ENCODE results near the gene PNMA1. TPM values are rescaled to one million over a fixed set of nuclear protein-coding genes. Genes with fewer than 3 reads are reported as not detected.

PNMA1 gene, protein sequence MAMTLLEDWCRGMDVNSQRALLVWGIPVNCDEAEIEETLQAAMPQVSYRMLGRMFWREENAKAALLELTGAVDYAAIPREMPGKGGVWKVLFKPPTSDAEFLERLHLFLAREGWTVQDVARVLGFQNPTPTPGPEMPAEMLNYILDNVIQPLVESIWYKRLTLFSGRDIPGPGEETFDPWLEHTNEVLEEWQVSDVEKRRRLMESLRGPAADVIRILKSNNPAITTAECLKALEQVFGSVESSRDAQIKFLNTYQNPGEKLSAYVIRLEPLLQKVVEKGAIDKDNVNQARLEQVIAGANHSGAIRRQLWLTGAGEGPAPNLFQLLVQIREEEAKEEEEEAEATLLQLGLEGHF
- 46.1 TPM for total RNA-seq

DNA sequence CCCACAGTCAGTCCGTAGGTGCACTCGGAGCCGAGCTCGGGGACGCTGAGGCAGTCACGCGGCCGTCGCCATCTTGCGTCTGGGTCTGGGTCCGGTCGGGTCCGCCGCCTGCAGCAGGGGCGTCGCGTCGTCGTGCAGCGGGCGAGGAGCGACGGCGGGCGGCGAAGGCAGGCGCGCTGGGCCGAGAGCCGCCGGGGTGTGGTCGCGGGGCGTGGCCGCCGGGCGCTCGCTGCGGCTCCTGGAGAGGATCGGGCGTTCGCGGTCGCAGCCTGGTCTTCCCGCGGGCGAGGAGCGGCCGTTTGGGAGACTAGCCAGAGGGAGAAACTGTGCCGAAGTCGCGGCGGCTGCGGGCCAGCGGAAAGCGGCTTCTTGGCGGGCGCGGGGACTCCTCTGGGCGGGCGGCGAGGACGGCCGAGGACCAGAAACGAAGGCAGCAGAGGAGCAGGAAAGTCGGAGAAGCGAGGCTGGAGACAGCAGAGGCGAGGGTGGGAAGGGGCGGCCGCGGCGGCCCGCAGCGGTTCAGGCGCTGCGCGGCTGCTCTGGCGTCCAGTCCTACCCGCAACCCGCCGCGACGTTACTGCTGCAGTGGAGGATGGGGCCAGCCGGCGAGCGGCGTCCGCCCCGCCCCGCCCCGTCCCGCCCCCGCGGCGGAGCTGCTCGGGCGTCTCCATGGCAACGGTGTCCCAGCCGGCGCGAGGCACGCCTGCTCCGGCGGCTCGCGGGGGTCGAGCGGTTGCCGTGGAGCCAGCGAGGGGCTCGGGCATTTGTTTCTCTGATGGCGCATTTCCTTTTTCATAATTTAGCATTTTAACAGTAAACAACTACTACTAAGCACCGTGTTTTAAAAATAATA, at the start of gene PNMA1:
Gene PNMA1 (minus strand): TSS at position 582 of the 853 bp plus-strand sequence. CDS start 745 bp downstream, outside the sequence.
- ATAC-seq (peak; percentile 87), DNase-seq (ENCODE audit: low spot score) (peak; percentile 94)
- intact Hi-C loops (cut with DNase I) = no loop called here

DNA sequence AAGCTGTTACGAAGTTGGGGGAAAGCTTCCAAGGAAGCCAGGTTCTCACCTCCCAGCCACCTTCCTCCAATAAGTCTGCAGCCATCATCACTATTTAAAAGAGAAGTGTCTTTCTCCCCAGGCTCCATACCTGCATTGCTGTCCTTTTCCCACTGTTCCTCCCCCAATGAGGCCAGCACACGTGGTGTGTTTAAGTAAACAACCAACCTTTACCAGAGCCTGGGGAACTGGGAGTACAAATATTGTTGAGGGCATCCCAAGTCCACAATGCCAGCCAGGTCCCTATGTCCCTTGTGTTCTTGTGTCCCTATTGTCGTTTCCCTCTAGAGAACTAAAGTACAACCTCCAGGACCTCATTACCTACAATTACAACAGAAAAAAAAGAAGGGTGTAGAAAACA, 49.2 kb upstream of the PNMA1 start:
- intact Hi-C loops (cut with DNase I) = no loop called here
- ATAC-seq (no peak), DNase-seq (ENCODE audit: low spot score) (no peak)

DNA sequence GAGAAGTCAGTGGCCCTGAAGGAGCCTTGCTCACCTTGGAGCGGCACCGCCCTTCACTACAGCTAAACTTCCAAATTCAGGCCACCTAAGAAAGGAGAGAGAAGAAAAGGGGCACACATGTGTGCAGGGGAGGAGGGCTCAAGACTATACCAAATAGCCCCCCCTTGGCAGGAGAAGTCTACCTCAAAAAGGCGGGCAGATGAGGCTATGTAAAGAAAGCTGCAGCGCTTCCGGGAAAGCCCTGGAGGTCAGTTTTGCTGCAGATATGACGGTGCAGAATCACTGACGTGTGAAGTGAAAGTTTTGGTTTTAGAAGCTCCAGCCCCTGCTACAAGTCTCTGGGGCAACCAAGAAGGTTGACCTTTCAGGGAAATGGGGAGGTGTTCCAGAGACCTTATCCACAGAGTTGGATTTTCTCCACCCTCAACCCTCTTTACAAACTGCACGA, 48.2 kb upstream of the PNMA1 start:
- intact Hi-C loops (cut with DNase I) = no loop called here
- DNase-seq (ENCODE audit: low spot score) (no peak), ATAC-seq (no peak)

DNA sequence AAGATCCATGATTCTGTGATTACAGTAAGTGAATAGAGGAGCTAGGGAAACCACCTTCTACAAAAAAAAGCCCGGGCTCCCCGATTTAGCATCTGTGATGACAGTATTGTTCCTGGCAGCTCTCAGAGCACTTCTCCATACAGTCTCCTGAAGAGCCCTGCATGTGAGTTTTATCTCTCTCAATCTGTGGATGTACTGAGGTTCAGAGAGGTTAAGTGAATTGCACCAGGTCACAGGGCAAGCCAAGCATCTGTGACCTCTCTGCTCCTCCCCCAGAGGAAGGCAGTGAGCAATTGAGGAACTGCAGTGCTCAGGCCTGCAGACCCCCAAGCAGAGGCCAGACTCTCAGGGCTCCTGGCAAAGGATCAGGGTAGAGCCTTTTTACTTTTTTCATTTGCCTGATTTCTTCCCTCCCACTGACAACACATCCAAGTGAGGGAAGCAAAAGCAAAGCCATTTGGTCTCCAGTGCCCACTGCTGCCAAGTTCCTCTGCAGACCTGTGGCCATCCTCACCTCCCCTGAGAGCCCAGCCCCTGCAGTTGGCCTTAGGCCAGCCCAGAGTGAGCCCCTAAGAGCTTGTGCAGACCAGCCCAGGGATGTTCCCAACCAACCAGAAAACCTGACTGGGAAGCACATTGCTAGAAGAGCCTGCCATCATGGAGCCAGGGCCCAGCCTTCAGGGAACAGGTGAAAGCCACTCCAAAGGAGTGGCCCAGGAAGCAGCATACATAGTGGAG, 47.6 kb upstream of the PNMA1 start:
- intact Hi-C loops (cut with DNase I) = no loop called here
- DNase-seq (ENCODE audit: low spot score) = no peak

DNA sequence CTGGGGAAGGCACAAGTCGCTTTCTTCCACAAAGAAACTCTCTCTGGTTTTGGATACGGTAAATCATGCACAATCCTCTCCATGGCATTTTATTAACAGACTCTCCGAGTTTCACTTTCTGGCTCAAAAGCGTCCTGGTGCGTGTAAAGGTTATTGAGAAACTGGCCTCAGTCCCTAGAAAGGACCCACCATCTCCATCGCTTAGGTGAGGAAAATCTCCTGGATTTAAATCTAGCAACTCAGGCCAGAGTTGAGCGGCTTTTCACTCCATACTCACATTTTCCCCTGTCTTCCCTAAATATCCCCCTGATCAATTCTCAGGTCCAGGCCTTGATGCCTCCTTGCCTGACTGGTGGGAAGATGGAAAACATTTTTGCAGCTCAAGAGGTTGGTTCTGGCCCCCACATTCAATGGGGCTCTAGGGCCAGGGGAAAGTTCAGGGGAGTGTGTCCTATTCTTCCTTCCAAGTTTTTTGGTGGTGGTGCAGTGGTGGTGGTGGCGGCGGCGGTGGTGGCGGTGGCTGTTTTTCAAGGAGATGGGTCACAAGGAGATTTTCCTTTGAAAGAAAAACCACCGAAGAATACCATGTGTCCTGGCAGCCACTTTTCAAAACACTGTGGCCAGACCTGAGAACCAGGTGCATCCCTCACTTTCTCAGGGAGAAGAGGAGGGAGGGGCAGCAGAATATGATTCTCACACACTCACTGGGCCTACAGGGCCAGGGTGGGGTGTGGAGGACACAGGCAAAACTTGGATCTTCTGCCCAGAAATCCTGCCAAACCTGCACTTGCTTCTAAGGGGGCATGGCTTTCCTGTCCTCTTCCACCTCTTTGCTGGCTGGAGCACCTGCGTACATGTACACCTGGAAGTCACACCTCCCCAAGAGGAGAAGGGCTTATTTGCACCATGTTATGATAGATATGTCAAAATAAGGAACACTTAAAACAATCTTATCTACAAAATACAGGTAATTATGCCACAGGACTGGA, 46.7 kb upstream of the PNMA1 start:
- DNase-seq (ENCODE audit: low spot score) = no peak
- intact Hi-C loops (cut with DNase I) = no loop called here
- ATAC-seq = no peak

More for the DNA sequence above, 47.6 kb upstream of the PNMA1 start:
- no peak for ATAC-seq

DNA sequence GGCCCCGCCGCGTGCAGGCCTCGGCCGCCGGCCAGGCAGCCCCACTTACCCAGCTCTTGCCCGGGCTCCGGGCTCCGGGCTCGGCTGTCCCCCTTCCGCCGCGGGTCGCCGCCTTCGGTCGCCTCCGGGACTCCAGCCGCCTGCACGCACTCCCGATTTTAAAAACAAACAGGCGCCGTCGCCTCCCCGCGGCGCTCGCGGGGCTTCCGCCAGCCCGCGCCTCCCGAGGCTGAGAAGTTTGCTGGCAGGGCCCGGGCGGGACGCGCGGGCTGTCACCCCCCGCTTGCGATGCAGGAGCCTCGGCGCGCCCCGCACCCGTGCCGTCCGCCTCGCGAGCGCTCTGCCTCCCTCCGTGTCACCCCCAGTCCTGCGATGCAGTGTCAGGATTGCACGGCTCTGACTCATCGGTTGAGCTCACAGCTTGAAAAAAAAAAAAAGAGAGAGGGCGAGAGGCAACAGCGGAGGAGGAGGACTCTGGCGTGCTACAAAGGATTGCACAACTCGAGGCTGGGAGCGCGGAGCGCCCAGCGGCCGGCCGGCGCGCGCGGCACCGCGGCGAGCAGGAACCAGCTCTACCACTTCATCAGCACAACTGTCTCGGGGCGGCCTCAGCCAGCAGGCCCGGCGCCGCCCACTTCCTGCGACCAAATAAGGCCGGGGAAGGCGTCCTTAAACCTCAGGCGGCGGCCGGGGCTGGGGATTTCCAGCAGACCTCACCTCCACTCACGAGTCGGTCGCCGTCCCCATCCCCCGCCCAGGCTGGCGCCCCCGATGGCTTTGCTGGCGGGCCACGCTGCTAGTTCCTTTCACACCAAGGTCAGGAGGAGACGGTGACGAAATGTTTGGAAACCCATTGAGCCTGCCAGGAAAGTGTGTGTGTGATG, 45.8 kb upstream of the PNMA1 start:
- ATAC-seq = peak; percentile 89
- DNase-seq (ENCODE audit: low spot score) = peak; percentile 97
- intact Hi-C loops (cut with DNase I) = no loop called here

DNA sequence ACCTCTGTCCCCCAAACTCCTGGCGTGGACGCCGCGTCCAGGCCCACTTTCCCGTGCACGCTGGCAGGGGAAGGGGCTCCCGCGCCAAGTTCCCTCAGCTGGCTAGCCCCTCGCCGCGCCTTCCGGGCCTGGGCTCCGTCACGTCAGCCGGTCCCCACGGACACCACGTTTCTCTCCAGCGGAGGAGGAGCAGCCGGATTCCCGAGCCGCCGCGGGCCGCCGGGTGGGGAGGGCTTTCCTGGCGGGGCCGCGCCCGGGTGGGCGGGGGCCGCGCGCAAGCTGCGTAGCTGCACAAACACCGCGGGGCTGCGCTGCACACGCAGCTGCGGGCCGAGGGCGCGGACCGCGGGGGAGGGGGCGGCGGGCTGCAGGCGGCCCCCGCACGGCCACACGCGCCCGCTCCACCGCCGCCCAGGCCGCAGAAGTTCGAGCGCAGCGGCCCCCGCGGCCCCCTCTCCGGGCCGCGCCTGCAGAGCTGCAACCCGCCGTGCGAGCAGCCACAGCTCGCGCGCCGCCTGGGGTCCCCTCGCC, 45.1 kb upstream of the PNMA1 start:
- DNase-seq (ENCODE audit: low spot score) (peak; percentile 89), ATAC-seq (peak; percentile 11)
- intact Hi-C loops (cut with DNase I) = no loop called here

DNA sequence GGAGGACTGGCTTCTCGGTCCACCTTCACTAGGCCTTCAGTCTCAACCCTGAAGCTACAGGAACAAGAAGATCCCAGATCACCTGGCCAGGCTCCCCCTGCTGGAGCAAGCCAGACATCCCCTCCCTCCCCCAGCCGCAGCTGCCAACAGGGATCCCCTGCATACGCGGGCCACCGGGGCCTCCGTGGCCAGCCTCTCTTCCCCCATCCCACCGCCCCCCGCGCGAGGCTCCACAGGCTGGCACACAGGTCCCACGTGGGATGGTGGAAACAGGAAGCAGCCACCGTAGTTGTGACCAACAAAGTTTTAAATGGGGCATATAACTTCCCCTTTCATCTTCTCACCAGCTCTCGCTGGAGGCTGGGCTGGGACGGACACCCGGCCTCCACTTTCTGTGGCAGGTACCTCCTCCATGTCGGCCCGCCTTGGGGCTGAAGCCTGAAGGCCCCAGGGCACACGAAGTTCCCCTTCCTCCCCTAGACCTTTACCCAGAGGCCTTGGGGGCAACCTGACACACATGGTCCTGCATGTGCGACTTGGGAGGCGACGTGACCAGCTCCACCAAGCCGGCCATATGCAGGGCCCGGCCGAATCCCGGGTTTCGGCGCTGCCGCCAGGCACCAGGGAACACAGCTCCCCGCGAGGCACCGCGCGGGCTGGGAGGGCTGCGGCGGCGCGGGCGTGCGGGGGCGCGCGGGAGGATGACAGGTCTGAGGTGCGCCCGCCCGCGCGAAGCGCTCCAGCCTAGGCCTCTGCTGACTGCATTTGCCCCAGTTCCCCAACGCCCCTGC, 44.4 kb upstream of the PNMA1 start:
- peak; percentile 82 for DNase-seq (ENCODE audit: low spot score)
- intact Hi-C loops (cut with DNase I) = no loop called here
- ATAC-seq = no peak

DNA sequence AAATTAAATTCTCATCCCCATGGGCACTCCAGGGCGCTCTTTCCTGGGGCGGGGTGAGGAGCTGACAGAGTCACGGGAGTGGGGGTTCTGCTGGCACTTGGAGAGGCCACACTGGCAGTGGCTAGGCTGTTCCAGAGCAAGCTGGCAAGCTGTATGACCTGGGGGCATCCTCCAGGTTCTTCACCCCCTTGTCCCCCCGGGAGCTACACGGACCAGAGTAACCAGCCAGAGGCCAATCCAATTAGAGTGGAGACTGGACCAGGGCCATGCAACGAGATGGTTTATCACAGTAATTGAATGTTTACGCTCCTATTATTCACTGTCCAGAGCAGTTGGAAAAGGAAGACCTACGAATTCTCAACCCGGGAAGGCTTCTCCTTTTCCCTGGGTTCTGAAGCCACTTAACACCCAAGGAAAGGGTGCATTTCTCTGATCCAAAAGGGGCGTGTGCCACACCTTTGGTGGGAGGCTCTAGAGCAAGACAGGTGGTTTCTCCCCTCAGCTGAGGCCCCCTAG, 43.8 kb upstream of the PNMA1 start:
- DNase-seq (ENCODE audit: low spot score) = no peak
- no peak for ATAC-seq
- intact Hi-C loops (cut with DNase I) = no loop called here

DNA sequence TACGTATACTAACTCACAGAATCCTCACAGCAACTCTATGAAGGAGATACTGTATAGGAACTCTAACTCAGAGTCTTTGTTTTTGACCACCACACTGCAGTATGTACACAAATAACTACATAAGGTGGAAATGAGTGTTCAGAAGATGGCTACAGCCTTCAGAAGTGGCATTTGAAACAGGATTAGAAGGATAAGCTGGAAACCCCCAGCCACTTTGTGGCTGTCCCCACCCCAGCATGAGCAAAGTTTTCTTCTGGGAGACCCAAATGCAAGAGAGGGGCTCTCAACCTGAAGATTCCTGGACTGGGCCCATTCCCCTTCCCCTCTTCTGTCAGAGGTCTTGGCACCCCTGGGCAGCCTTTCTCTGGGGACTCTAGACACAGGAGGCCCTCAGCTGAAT, 43.2 kb upstream of the PNMA1 start:
- ATAC-seq (no peak), DNase-seq (ENCODE audit: low spot score) (no peak)
- intact Hi-C loops (cut with DNase I) = no loop called here

DNA sequence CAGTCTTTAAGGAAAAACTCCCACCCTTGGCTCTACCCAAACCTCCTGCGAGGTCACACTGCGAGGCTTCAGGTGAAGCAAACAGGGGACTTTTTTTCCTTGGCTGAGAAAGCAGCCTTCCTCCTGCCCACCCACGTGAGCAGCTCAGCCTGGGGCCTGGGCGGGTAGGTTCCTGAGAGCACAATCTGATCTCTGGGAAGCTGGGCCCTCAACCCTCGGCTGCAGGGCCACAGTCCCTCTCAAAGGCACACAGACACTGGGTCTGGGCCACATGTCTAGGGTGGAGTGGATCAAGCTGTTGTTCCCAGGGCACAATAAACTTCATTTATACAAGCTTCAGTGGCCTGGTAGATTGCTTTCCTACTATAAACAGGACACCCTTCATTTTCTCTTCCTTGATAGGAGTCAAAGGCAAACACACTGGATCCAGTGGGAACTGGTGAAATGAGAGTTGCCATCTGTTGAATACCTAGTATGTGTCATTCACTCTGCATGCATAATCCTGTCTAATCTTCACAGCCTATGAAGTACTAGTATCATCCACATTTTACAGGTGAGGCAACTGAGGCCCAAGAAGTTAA, 41.3 kb upstream of the PNMA1 start:
- intact Hi-C loops (cut with DNase I) = no loop called here
- peak; percentile 16 for ATAC-seq
- DNase-seq (ENCODE audit: low spot score) = no peak

DNA sequence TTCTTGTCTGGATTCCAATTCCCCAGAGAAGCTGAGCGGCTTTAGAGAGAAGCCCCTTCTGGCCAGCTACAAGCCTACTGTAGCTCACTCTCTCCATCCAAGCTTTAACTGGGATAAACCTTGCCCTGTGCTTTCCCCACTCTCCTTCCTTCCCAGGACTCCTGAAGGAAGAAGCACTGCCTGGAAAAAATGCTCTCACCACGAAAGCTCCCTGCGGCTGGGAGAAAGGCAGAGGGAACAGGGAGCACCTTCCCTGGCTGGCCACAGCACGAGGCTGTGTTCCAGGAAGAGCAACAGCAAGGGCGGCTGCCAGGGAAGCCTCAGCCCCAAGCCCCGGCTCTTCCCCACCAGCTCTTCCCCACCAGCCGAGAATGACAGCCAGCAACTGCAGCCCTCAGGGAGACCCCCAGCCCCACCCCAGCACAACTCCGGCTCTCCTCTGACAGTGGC, 40.8 kb upstream of the PNMA1 start:
- DNase-seq (ENCODE audit: low spot score) = peak; percentile 71
- peak; percentile 58 for ATAC-seq
- intact Hi-C loops (cut with DNase I) = no loop called here

DNA sequence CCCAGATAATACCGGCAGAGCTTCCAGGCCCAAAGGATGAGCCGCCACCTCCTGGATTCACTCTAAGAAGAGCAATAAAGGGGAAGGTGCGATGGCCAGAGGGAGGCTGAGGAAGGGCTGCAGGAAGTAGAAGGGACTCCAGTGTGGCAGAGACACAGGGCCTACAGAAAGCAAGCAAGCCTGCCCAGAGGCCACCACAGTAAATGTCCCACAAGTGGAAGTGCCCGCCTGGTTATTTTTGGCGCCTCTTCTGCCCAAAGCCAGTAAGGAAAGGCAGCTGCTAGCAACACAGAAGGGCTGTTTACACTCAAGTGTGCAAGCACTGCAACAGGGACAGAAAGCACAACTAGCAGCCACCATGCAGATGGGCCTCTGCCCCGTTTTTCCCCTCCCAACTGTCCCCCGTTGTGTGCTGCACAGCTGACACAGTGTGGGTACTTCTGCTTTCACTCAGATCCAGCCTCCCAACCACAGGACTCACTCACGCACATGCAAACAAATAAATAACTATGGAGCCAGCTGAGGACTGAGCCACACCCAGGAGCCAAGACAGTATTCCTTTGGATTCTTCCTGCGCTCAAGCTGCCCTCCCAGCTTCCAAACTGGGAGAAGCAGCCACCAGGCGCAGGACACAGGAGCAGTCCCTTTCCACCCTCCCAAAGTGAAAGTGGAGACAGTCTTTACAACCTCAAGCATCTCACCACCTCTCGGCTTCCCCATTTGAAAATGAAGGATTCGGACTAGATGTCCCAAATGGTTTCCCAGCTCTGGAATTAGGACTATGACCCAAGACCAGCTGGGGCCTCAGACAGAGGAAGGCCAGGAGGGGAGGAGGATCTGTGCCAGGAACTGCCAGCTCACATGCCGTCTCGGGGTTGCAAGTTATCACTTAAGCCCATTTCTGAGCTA, 40.0 kb upstream of the PNMA1 start:
- DNase-seq (ENCODE audit: low spot score) = no peak
- intact Hi-C loops (cut with DNase I) = no loop called here
- peak; percentile 35 for ATAC-seq

DNA sequence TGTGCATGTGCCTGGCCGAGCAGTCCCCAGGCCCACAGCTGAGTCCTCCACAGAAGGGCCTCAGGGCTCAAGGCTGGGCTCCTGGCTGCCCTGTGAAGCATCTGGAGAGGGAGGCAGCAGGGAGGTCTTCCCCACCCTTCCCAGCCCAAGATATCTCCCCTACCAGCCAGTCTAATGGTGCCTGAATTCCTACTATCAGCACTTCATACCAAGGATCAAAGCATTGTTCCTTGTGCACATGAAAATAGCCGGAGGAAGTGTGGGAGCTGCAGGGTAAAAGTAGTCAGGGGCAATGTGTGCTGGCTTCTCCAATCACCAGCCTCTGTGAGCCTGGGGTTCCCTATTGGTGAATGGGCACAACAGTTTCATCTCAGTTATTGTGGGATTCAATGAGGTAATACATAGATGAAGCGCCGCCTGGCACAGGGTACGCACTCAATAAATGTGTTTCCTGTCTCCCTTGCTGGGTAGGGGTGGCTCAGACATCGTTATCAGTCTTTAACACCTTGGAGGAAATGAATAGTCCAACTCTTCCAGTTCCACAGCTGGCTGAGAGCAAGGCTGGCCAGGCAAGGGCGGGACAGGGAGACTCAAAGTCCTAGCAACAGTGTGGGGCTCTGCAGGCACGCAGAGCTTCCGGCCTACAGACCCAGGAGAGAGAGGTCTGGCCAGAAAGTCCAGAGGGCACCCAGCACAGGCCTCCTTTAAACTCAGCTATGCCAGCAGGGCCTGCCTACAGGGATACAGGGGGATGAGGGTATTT, 39.1 kb upstream of the PNMA1 start:
- intact Hi-C loops (cut with DNase I) = no loop called here
- ATAC-seq = peak; percentile 36
- no peak for DNase-seq (ENCODE audit: low spot score)

Measured in sciatic nerve (tissue), 2 donors.